Measurements from ENCODE around the gene CHAF1B.

- TF ChIP-seq CTCF (conservative IDR thresholded peaks at IDR 0.05; ENCODE audit: low read depth, low read length) (no peak), EZH2 (IDR thresholded peaks at IDR 0.05; ENCODE audit: borderline replicate concordance, low read depth, low read length, poor library complexity, severe bottlenecking) (no peak)
Observed at GRCh38 chr21:36460866-36461265, 75.7 kb downstream of the CHAF1B start.

Data from A673 (cell line).